ENCODE results near the gene RAB40C. TPM values are rescaled to one million over a fixed set of nuclear protein-coding genes. Genes with fewer than 3 reads are reported as not detected.

Gene RAB40C
- total and polyA plus RNA-seq, 9 of the 15 experiments (the other 6 are each of a cell fraction or from before 2014, with no cell fraction given) = 0.17 to 23.4 (median 8.7) TPM

DNA sequence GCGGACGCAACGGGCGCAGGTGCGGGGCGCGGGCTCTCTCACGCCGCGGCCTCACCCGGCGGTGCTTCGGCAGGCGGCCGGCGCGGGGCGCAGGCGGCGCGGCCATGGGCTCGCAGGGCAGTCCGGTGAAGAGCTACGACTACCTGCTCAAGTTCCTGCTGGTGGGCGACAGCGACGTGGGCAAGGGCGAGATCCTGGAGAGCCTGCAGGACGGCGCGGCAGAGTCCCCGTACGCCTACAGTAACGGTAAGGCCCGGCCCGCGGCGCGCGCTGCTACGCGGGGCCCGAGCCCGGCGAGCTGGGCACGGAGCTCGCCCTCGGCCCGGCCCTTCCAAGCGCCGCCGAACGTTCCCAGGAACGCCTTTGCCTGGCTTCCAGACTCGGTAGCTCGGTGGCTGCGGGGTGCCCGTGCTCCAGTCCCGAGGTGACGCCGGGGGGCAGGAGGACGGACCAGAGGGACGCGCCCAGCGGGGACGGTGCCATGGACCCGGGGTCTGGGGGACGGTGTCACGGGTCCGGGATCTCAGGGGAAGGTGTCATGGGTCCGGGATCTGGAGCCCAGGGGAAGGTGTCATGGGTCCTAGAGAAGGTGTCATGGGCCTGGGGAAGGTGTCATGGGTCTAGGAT, 435 bp downstream of the RAB40C start (continued):
- TF ChIP-seq CHD7 (IDR thresholded peaks at IDR 0.05; ENCODE audit: low read depth, low read length) = no peak
- TF ChIP-seq RUNX1 (IDR thresholded peaks at IDR 0.05; ENCODE audit: low read depth) = no peak
- TF ChIP-seq ZBTB17 (CRISPR knock-in tag; IDR thresholded peaks at IDR 0.05) = 0 out of 2 replicates have a peak, but pooled peaks have one; percentile 38
- no peak for TF ChIP-seq TAF9B (IDR thresholded peaks at IDR 0.05; ENCODE audit: partially characterized antibody)
- TF ChIP-seq, protein P1, sequence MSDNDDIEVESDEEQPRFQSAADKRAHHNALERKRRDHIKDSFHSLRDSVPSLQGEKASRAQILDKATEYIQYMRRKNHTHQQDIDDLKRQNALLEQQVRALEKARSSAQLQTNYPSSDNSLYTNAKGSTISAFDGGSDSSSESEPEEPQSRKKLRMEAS (CRISPR knock-in tag; IDR thresholded peaks at IDR 0.05) = peak; percentile 37
- TF ChIP-seq SIN3B (IDR thresholded peaks at IDR 0.05; ENCODE audit: low read depth) = peak; percentile 30; the same call in 1 of the 2 replicates
- no peak; the same call in 1 of the 2 replicates for TF ChIP-seq ZBTB1 (CRISPR knock-in tag; IDR thresholded peaks at IDR 0.05; ENCODE audit: borderline replicate concordance, low read depth)
- TF ChIP-seq KAT7 (CRISPR knock-in tag; IDR thresholded peaks at IDR 0.05; ENCODE audit: borderline replicate concordance) = 0 out of 2 replicates have a peak, but pooled peaks have one; percentile 65
- peak in 1 of 2 experiments; percentile 43; a peak in 2 of 4 replicates for TF ChIP-seq NRF1 (conservative IDR thresholded peaks at IDR 0.05 in 1 of 2, IDR thresholded peaks at IDR 0.05 in 1 of 2)
- TF ChIP-seq CREB1 (IDR thresholded peaks at IDR 0.05) = no peak
- TF ChIP-seq CREB1 (CRISPR knock-in tag; IDR thresholded peaks at IDR 0.05) = no peak
- no peak for TF ChIP-seq POLR2H (tag; IDR thresholded peaks at IDR 0.05; ENCODE audit: low read depth)
- peak; percentile 48; the same call in 1 of the 2 replicates for TF ChIP-seq TGIF2 (CRISPR knock-in tag; IDR thresholded peaks at IDR 0.05)
- TF ChIP-seq SREBF1 (IDR thresholded peaks at IDR 0.05; ENCODE audit: borderline replicate concordance, low read depth, low read length) = no peak
- TF ChIP-seq EGR1 (conservative IDR thresholded peaks at IDR 0.05) = no peak
